ENCODE results near the gene KIF22.

The KIF22 gene

GRCh38 chr16:29790183-29790948 lies at the start of gene KIF22:
Gene KIF22, plus strand, starts transcription at chr16:29790751. Its CDS starts 9 bp downstream, at chr16:29790760.
- peak; percentile 69 for TF ChIP-seq CTCF (IDR thresholded peaks at IDR 0.05; ENCODE audit: control insufficient read depth, extremely low read depth, insufficient read depth)
- DNase-seq (ENCODE audit: low read depth) = peak; percentile 96
- peak within 1 kb of the TSS; percentile 96 for H3K4me3 ChIP-seq (ENCODE audit: low read depth, low read length)

- H3K4me3 ChIP-seq (ENCODE audit: low read depth, low read length) = no peak overlapping the region
- TF ChIP-seq CTCF (IDR thresholded peaks at IDR 0.05; ENCODE audit: control insufficient read depth, extremely low read depth, insufficient read depth) = no peak
- no peak for DNase-seq (ENCODE audit: low read depth)
These were observed 47.8 kb upstream of the KIF22 start for GRCh38 chr16:29742683-29743275.

DNA sequence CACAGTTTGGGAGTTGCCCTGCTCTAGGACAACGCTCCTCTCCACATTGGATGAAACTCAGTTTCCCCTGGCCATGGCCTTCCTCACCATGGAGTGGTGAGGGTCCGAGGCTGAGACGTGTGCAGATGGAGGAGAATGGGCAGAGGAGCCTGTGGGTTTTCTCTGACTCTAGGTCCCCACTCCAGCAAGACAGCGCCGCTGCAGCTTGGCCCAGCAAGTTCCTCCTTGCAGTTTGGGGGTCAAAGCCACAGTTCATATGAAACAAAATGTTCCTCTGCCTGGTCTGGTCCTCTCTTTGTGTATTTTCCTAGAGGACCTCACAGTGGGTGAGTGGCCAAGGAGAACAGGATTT lies 47.1 kb upstream of the KIF22 start:
- no peak overlapping the region for H3K4me3 ChIP-seq (ENCODE audit: low read depth, low read length)
- no peak for TF ChIP-seq CTCF (IDR thresholded peaks at IDR 0.05; ENCODE audit: control insufficient read depth, extremely low read depth, insufficient read depth)
- DNase-seq (ENCODE audit: low read depth) = no peak

GRCh38 chr16:29743827-29744531 lies 46.6 kb upstream of the KIF22 start:
- DNase-seq (ENCODE audit: low read depth) = peak; percentile 26
- H3K4me3 ChIP-seq (ENCODE audit: low read depth, low read length) = no peak overlapping the region
- no peak for TF ChIP-seq CTCF (IDR thresholded peaks at IDR 0.05; ENCODE audit: control insufficient read depth, extremely low read depth, insufficient read depth)

GRCh38 chr16:29744541-29745101 lies 45.9 kb upstream of the KIF22 start:
- DNase-seq (ENCODE audit: low read depth) = no peak
- no peak for TF ChIP-seq CTCF (IDR thresholded peaks at IDR 0.05; ENCODE audit: control insufficient read depth, extremely low read depth, insufficient read depth)
- H3K4me3 ChIP-seq (ENCODE audit: low read depth, low read length) = no peak overlapping the region

DNA sequence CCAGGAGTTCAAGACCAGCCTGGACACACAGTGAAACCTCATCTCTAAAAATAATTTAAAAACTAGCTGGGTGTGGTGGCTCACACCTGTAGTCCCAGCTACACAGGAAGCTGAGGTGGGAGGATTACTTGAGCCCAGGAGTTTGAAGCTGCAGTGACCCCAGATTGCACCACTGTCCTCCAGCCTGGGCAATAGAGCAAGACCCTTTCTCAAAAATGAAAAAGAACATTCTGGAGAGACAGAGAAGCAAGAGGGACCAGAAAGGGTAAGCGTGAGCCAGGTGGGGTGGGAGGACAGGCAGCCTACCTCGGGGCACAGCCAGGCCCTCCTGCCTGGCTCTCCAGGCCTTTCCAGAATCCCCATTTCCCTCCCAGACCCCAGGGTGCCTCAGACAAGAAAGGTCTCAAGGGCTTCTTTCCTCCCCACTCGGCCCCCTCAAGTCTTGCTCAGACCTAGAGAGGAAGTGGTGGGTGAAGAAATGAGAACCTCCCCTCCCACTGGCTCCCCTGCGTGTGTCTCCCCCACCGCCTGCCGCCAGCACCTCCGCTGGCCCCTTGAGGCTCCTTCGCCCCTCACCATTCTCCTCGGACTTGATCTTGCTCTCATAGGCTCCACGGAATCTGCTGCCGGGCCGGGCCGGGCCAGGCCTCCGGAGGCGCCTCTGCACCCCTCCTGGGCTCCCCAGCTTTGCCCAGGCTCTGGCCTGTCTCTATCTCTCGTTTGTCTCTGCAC lies 45.3 kb upstream of the KIF22 start:
- no peak overlapping the region for H3K4me3 ChIP-seq (ENCODE audit: low read depth, low read length)
- TF ChIP-seq CTCF (IDR thresholded peaks at IDR 0.05; ENCODE audit: control insufficient read depth, extremely low read depth, insufficient read depth) = no peak
- no peak for DNase-seq (ENCODE audit: low read depth)
